ENCODE data around the gene NRG4.
"Not testable (repeated sequence)": the region's sequence is repeated elsewhere in the genome, so short reads cannot be mapped to it uniquely, and the experiment has no call there.

GRCh38 chr15:76054201-76054600 lies 42.0 kb upstream of the NRG4 start:
- TF ChIP-seq CTCF, POLR2A (IDR thresholded peaks at IDR 0.05): not testable (repeated sequence)
